Large intestine (tissue), 3 donors: ENCODE data around the gene ACBD6. TPM values are rescaled to one million over a fixed set of nuclear protein-coding genes. Genes with fewer than 3 reads are reported as not detected.

Source experiments
- DNase-seq, 2 donors: peaks; one replicate each; pipeline versions ENCODE4 v3.0.0 to v3.0.0-alpha.2; 2013
- H3K27ac ChIP-seq: one replicate; pipeline ENCODE4 v1.5.1; 2013; ENCODE audit warnings: low read length
- H3K27me3 ChIP-seq: 2 replicates; pipeline ENCODE4 v1.6.1; 2013; ENCODE audit warnings: low read length; ENCODE audit not compliant: control insufficient read depth, insufficient read depth
- H3K36me3 ChIP-seq: 2 replicates; pipeline ENCODE4 v1.6.1; 2013; ENCODE audit warnings: low read length; ENCODE audit not compliant: control insufficient read depth, insufficient read depth
- H3K4me1 ChIP-seq: one replicate; pipeline ENCODE4 v1.6.1; 2013; ENCODE audit warnings: low read length; ENCODE audit not compliant: control insufficient read depth, insufficient read depth
- H3K4me3 ChIP-seq: one replicate; pipeline ENCODE4 v1.5.1; 2013; ENCODE audit warnings: low read length
- H3K9me3 ChIP-seq: one replicate; pipeline ENCODE4 v1.6.1; 2013; ENCODE audit warnings: mild to moderate bottlenecking, low read depth, low read length, moderate library complexity; ENCODE audit not compliant: control insufficient read depth
- WGBS: methylation state at CpG from one replicate; pipeline ENCODE4 v1.1.5; 2013; ENCODE audit warnings: low lambda C conversion rate; ENCODE audit not compliant: insufficient coverage; 5-methylcytosine and 5-hydroxymethylcytosine counted together
- polyA plus RNA-seq: library from polyadenylated mRNA; unstranded; fragments of 120-200 nt; gene quantifications from one replicate; pipeline ENCODE4 v1.2.1, GENCODE V29; 2013

The ACBD6 gene
- polyA plus RNA-seq, 1 donor, result 53.9 TPM

- no peak overlapping the region for H3K27ac ChIP-seq
- peaks cover 44% of the 10 kb centered on the region for H3K9me3 ChIP-seq
- WGBS, result 90% methylated on average over 2 of the region's 3 CpGs
- no peaks in the 10 kb centered on the region for H3K4me1 ChIP-seq
- peaks cover 2% of the 10 kb centered on the region for H3K36me3 ChIP-seq
- H3K4me3 ChIP-seq, result no peak overlapping the region
- no peaks in the 10 kb centered on the region for H3K27me3 ChIP-seq
- no peak for DNase-seq
Observed at GRCh38 chr1:180380259-180381183, 121.9 kb downstream of the ACBD6 start.

DNA sequence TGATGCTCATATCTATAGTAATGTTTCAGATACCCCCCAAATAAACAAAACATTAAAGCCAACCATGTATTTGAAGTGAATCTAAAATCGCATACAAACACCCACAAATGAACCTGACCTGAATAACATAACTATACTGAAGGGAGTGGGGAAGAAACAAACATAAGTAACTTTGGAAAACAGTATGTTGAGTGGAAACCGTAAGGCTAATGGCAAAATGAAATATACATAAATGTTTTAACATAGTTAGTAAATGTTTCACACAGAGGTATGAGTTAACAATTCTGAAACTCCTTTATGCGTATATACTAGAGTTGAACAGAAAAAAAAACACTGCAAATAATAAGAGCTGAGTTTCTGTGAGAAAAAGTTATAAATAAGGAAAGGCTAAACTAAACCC, 125.6 kb downstream of the ACBD6 start:
- no peaks in the 10 kb centered on the region for H3K27me3 ChIP-seq
- peaks cover 29% of the 10 kb centered on the region for H3K9me3 ChIP-seq
- no peak overlapping the region for H3K27ac ChIP-seq
- WGBS, result 100% methylated on average over 2 of the region's 3 CpGs
- no peak for DNase-seq
- peaks cover 2% of the 10 kb centered on the region for H3K36me3 ChIP-seq
- no peak overlapping the region for H3K4me3 ChIP-seq
- H3K4me1 ChIP-seq, result no peaks in the 10 kb centered on the region

- Histone ChIP-seq H3K4me3 (no peak overlapping the region), H3K36me3 (peaks cover 2% of the 10 kb centered on the region), H3K4me1 (no peaks in the 10 kb centered on the region), H3K27me3 (no peaks in the 10 kb centered on the region), H3K9me3 (peaks cover 25% of the 10 kb centered on the region), H3K27ac (no peak overlapping the region)
- no peak for DNase-seq
- no CpG with 5 or more reads among the region's 1 CpG for WGBS
Observed at GRCh38 chr1:180376253-180376652, 126.1 kb downstream of the ACBD6 start.

DNA sequence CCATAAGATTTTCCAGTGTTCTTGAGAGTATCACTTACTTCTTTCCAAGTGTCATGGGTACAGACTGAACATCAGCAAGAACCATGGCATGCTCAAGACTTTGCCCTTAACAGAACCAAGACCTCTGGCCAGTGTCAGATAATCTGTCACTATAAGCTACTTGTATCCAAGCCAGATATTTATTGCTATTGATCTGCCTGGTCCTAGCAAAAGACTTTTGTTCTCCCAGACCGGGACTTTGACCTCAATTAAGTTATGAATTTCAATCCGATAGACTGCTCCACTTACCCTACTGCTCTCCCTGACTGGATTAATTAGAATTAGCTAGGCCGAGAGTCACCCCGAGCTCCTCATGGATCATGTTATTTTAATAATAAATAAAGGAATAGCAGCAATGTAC, 129.6 kb downstream of the ACBD6 start:
- no CpG with 5 or more reads among the region's 4 CpGs for WGBS

GRCh38 chr1:180370597-180370996, 131.8 kb downstream of the ACBD6 start:
- Histone ChIP-seq H3K27me3 (no peaks in the 10 kb centered on the region), H3K4me1 (no peaks in the 10 kb centered on the region), H3K4me3 (no peak overlapping the region), H3K9me3 (no peaks in the 10 kb centered on the region), H3K27ac (no peak overlapping the region), H3K36me3 (no peaks in the 10 kb centered on the region)
- DNase-seq, result no peak
- WGBS, result no CpG with 5 or more reads among the region's 1 CpG

More for the DNA sequence above, 129.6 kb downstream of the ACBD6 start:
- H3K27ac ChIP-seq, result no peak overlapping the region
- peak in 1 of 2 donors; percentile 14 for DNase-seq
- H3K4me3 ChIP-seq, result no peak overlapping the region
- no peaks in the 10 kb centered on the region for H3K36me3 ChIP-seq
- no peaks in the 10 kb centered on the region for H3K9me3 ChIP-seq
- no peaks in the 10 kb centered on the region for H3K27me3 ChIP-seq
- no peaks in the 10 kb centered on the region for H3K4me1 ChIP-seq

DNA sequence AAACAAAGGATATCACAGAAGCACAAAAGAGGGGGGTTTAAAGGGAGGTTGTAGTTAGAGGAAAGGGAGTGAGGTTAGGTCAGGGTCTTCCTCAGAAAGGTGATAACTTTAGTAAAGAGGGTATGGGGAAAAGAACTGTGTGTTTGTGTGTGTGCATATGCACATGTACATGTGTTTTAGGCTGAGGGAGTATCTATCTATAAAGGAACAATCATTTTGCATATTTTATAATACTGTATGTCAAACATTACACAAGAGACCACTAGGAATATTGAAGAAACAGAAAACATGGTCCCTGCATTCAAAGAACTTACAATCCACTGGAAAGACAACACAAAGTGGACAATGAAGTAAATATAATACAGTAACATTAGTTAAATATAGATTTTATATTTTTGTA, 132.2 kb downstream of the ACBD6 start:
- no peaks in the 10 kb centered on the region for H3K4me1 ChIP-seq
- no peaks in the 10 kb centered on the region for H3K9me3 ChIP-seq
- H3K27ac ChIP-seq, result no peak overlapping the region
- DNase-seq, result no peak
- H3K36me3 ChIP-seq, result no peaks in the 10 kb centered on the region
- H3K27me3 ChIP-seq, result no peaks in the 10 kb centered on the region
- H3K4me3 ChIP-seq, result no peak overlapping the region

- no peak overlapping the region for H3K4me3 ChIP-seq
- WGBS, result 100% methylated on average over 1 of the region's 6 CpGs
- H3K4me1 ChIP-seq, result no peaks in the 10 kb centered on the region
- no peak overlapping the region for H3K27ac ChIP-seq
- no peak for DNase-seq
- H3K9me3 ChIP-seq, result no peaks in the 10 kb centered on the region
- no peaks in the 10 kb centered on the region for H3K27me3 ChIP-seq
- H3K36me3 ChIP-seq, result no peaks in the 10 kb centered on the region
Observed at GRCh38 chr1:180369061-180369460, 133.3 kb downstream of the ACBD6 start.

DNA sequence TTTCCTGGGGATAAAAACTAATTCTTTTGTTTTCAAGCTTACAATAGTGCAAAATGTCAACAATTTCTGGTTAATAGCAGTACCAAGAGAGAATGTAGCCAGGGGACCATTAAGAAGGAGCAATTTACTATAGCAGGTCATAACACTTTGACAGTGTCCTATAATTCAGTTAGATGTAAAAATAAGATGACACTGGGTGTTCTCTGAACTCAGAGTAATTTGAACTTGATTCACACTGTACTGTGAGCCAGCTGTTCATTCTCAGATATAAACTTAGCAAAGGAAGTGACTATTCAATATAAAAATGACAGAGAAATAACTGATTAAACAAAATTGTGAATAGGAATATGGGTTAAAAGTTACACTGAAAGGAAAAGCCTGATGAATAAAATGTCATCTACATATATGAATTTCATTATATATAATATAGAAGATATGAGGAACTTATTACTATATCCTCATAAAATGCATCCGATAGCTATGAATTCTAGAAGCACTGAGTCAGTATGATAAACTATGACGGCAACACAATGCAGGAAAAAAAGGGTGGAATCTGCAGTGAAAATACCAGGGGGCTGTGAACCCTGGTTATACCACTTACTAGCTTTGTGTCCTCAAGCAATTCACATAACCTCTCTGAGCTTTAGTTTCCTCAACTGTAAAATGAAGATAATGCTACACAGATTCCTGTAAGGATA, 135.9 kb downstream of the ACBD6 start:
- no peak for DNase-seq
- no peaks in the 10 kb centered on the region for H3K4me1 ChIP-seq
- WGBS, result no CpG with 5 or more reads among the region's 2 CpGs
- H3K27ac ChIP-seq, result no peak overlapping the region
- no peaks in the 10 kb centered on the region for H3K9me3 ChIP-seq
- H3K36me3 ChIP-seq, result no peaks in the 10 kb centered on the region
- H3K27me3 ChIP-seq, result no peaks in the 10 kb centered on the region
- H3K4me3 ChIP-seq, result no peak overlapping the region

DNA sequence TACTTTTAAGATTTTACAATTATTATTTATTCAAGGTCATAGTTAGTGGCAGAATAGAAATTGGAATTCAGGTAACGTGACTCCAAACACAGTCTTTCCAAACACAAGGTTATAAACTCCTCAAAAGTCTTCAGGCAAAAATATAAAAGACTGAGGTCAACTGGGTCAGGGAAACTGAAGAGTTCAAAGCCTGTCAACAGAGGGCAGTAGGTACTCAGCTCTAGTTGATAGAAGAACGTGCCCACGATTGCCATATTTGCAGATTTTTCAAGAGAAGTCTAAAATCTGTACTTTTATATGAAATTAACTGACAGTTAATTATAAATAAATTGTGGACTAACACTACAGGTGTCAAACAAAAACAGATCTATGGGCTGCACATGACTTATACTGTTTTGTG, 137.3 kb downstream of the ACBD6 start:
- Histone ChIP-seq H3K27ac (no peak overlapping the region), H3K4me3 (no peak overlapping the region), H3K4me1 (no peaks in the 10 kb centered on the region), H3K9me3 (no peaks in the 10 kb centered on the region), H3K36me3 (no peaks in the 10 kb centered on the region), H3K27me3 (no peaks in the 10 kb centered on the region)
- no peak for DNase-seq
- 53% methylated on average over 2 of the region's 3 CpGs for WGBS

- Histone ChIP-seq H3K9me3 (no peaks in the 10 kb centered on the region), H3K4me1 (no peaks in the 10 kb centered on the region), H3K36me3 (no peaks in the 10 kb centered on the region), H3K27me3 (no peaks in the 10 kb centered on the region), H3K4me3 (no peak overlapping the region), H3K27ac (no peak overlapping the region)
- WGBS, result 88% methylated on average over 4 of the region's 5 CpGs
- DNase-seq, result no peak
Observed at GRCh38 chr1:180363246-180363995, 139.0 kb downstream of the ACBD6 start.
